Adipose tissue (tissue), 3 donors: Measurements from ENCODE around the gene STK32B. TPM values are rescaled to one million over a fixed set of nuclear protein-coding genes. Genes with fewer than 3 reads are reported as not detected.

Source experiments
- H3K27ac ChIP-seq: one replicate; pipeline ENCODE4 v1.5.1; 2013; ENCODE audit warnings: low read depth, low read length
- WGBS, 3 donors: extraction: QIAGEN DNeasy Blood & Tissue Kit; methylation state at CpG; one replicate each; pipeline ENCODE4 v1.1.7; 2013; 5-methylcytosine and 5-hydroxymethylcytosine counted together
- polyA plus RNA-seq, 3 donors: library from polyadenylated mRNA; stranded (reverse); fragments of 200-250 nt; gene quantifications; one replicate each; pipeline ENCODE4 v1.2.3, GENCODE V29; 2013
- donor health status: healthy with polysubstance abuse.
- donor health status: Bipolar disorder and iron deficiency.
- donor health status: healthy.

Gene STK32B
- polyA plus RNA-seq, 3 donors = 0.41 to 6.0 (median 1.3) TPM

DNA sequence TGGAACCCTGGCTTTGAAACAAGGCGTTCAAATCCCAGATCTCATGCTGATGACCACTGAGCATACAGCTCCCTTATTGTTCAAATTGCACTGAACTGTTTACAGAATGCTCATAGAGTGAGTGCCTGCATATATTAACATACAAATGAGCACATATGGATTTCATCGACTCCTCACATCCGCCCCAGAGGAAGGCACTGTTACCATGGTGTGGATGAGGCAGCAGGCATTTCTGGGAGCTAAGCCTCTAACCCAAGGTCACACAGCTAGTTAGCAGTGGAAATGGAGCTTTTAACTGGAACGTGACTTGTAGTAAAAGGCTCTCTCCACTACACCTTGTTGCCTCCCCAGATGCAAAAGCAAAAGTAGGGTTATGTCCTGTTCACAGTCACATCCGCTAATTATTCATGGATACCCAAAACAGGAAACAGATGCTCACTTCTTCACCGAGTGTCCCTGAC lies 289.7 kb downstream of the STK32B start:
- no peak overlapping the region for H3K27ac ChIP-seq
- WGBS, 3 donors = 55 to 65% (median 57%) methylated on average over 6 of the region's 6 CpGs

- no peak overlapping the region for H3K27ac ChIP-seq
- 70 to 85% (median 70%) methylated on average over 6 of the region's 6 CpGs for WGBS, 3 donors
These were observed 290.2 kb downstream of the STK32B start for GRCh38 chr4:5341526-5341925.

GRCh38 chr4:5355846-5356245 lies 304.6 kb downstream of the STK32B start:
- H3K27ac ChIP-seq = no peak overlapping the region

DNA sequence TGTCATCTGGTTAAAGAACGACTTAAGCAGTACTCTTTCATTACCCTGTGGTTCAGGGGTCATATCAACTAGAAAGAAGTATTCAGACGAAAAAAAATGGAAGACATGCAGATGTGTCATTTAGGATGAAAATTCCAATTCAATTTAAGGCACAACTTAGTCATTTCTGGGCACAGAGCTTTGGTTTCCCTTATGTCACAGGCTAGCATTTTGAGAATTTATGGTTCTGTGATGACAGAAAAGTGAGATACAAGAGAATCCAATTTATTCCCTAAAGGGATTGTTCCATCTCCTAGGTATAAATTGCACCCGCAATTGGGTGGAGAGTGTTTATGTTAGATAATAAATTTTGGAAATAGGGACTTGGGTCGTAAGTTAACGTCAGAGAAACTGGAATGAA lies 306.6 kb downstream of the STK32B start:
- no peak overlapping the region for H3K27ac ChIP-seq
- 56 to 62% (median 61%) methylated on average over 5 of the region's 5 CpGs for WGBS, 3 donors

DNA sequence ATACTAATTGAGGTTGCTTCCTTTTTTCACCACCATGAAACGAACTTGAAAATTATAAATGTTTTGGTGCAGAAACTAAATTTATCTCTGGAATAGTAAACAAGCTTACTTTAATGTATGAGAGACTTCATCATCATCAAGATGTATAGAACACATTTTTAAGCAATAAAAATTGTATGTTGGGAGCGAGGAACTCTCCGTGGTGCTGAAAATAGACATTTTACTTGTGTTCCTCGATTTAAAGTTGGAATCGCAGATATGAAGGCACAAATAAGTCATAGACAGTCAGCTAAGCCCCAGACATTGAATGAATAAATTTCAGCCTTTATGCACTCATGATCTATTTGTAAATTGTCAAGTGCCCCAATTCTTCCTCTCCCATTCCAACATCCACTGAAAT lies 310.7 kb downstream of the STK32B start:
- WGBS, 3 donors = 65 to 77% (median 74%) methylated on average over 5 of the region's 5 CpGs
- no peak overlapping the region for H3K27ac ChIP-seq

GRCh38 chr4:5364406-5364805 lies 313.1 kb downstream of the STK32B start:
- H3K27ac ChIP-seq = no peak overlapping the region
- WGBS, 3 donors = 69 to 91% (median 89%) methylated on average over 3 of the region's 3 CpGs

GRCh38 chr4:5365071-5366008 lies 314.1 kb downstream of the STK32B start:
- WGBS, 3 donors = 29 to 70% (median 66%) methylated on average over 12 of the region's 12 CpGs
- H3K27ac ChIP-seq = no peak overlapping the region

DNA sequence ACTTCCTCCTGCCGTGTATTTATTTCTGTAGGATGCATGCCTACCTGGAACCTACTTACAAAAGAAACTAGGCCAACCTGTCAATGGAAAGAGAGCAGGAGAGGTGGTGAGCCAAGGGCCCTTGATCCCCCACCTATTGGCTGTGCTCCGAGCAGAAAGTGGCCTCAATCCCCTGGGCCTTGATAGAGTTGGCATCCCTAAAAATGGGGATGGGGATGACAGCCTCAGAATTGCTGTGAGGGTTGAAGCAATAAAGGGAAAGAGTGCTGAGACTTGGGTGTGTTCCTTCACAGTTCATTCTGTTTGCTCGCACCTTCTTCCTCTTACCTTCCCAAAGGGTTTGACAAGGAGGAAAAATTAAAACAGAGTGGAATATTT lies 314.7 kb downstream of the STK32B start:
- WGBS, 3 donors = 61 to 83% (median 83%) methylated on average over 3 of the region's 3 CpGs
- H3K27ac ChIP-seq = no peak overlapping the region

DNA sequence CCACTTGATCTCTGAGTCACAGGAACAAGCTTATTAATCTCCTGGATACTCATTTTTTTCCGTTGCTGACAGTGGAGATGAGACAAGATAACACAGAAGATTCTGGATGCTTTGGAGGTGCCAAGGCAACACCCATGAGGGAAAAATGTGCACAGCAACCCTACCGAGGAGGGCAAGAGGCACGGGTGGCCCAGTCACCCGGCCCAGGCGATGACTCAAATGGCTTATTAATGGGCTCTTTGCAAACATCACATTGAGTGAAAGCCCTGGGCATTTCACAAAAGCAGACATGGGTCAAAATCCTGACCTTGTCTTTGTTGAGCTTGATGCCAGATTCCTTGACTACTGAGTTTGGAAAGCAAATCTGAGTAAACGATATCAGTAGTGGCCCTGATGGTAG lies 315.1 kb downstream of the STK32B start:
- 54 to 80% (median 73%) methylated on average over 6 of the region's 6 CpGs for WGBS, 3 donors
- H3K27ac ChIP-seq = no peak overlapping the region

- H3K27ac ChIP-seq = no peak overlapping the region
- 63 to 94% (median 87%) methylated on average over 3 of the region's 3 CpGs for WGBS, 3 donors
These were observed 317.1 kb downstream of the STK32B start for GRCh38 chr4:5368426-5368825.

DNA sequence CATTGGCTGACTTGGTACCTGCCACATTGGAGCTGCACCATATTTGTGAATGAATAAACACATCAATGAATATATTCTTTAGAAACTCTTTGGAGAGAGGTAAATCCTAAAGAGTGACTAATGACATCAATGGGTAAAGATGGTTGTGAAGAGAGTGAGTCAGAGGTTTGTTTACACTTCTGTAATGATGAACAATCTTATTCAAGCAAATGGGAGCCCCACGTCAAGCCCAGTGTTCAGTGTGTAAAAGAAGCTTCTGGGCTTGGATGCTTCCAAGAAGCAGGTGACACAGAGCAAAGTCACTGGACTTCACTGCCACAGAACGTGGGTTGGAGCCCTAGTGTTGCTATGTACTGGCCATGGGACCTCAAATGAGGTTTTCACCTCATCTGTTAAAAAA lies 319.0 kb downstream of the STK32B start:
- no peak overlapping the region for H3K27ac ChIP-seq
- WGBS, 3 donors = 56 to 80% (median 69%) methylated on average over 2 of the region's 2 CpGs

GRCh38 chr4:5371415-5372190 lies 320.3 kb downstream of the STK32B start:
- WGBS, 3 donors = 44 to 85% (median 81%) methylated on average over 8 of the region's 8 CpGs
- H3K27ac ChIP-seq = no peak overlapping the region

- WGBS, 3 donors = 74 to 91% (median 88%) methylated on average over 6 of the region's 6 CpGs
- H3K27ac ChIP-seq = no peak overlapping the region
These were observed 320.9 kb downstream of the STK32B start for GRCh38 chr4:5372198-5372597.

DNA sequence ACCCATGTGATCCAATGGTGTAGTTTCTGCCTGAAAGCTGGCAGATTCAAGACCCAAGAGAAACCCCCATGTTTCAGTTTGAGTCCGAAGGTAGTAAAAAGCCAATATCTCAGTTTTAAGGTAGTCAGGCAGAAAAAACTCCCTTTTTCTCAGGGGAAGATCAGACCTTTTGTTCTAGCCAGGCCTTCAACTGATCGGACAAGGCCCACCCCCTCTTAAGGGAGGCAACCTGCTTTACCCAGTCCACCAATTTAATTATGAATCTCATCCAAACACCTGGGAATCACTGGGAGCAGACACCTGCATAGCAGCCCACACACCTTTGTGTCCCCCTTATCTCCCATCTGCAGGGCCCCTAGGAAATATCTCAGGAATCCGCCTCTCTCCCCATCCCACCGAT lies 322.0 kb downstream of the STK32B start:
- WGBS, 3 donors = 77 to 98% (median 92%) methylated on average over 4 of the region's 4 CpGs
- no peak overlapping the region for H3K27ac ChIP-seq

GRCh38 chr4:5374592-5374991 lies 323.3 kb downstream of the STK32B start:
- 67 to 86% (median 84%) methylated on average over 7 of the region's 7 CpGs for WGBS, 3 donors

GRCh38 chr4:5374994-5375393 lies 323.7 kb downstream of the STK32B start:
- no peak overlapping the region for H3K27ac ChIP-seq
- 78 to 92% (median 91%) methylated on average over 6 of the region's 6 CpGs for WGBS, 3 donors

More at GRCh38 chr4:5374592-5374991, 323.3 kb downstream of the STK32B start:
- no peak overlapping the region for H3K27ac ChIP-seq

DNA sequence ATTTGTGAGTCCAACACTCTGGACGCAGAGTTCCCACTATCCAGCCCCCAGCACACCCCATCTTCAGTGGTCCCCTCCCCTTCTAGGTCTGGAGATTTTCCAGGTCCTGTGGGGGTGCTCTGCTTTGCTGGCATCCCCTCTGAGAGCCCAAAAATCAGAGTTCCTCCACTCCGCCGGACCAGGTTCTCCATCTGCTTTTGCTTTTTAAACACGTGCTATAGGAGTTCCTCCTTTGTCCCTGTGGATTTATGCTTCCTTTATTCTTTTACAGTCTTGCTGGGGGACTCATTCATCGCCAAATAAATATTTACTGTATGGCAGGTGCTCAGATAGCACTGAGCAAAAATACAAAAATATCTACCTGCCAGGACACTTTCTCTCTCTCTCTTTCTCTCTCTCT lies 324.7 kb downstream of the STK32B start:
- 80 to 86% (median 82%) methylated on average over 5 of the region's 5 CpGs for WGBS, 3 donors
- no peak overlapping the region for H3K27ac ChIP-seq

GRCh38 chr4:5378002-5378401 lies 326.7 kb downstream of the STK32B start:
- 73 to 79% (median 77%) methylated on average over 8 of the region's 8 CpGs for WGBS, 3 donors
- no peak overlapping the region for H3K27ac ChIP-seq

GRCh38 chr4:5379895-5380294 lies 328.6 kb downstream of the STK32B start:
- H3K27ac ChIP-seq = no peak overlapping the region
- WGBS, 3 donors = 75 to 92% (median 87%) methylated on average over 6 of the region's 6 CpGs
